Body of pancreas (tissue), 4 donors: ENCODE results near the gene PNPLA2.

Experiments
- POLR2A ChIP-seq, 3 donors: fragments of 450-650 bp; IDR thresholded peaks; one replicate each; pipeline ENCODE4 v1.6.1; 2016; ENCODE audit warnings: antibody characterized with exemption in 3 of 3, mild to moderate bottlenecking in 2 of 3
- TF ChIP-seq, protein P1 (sequence below), 7 experiments: fragments of 450-650 bp in 4 of 7; fragments of 200-600 bp in 3 of 7; sonication (generic) in 3 of 7; IDR thresholded peaks; one replicate each; pipeline ENCODE4 v1.5.1; 2016 to 2019; ENCODE audit warnings: antibody characterized with exemption in 7 of 7

- TF ChIP-seq POLR2A (IDR thresholded peaks at IDR 0.05): no peak
- TF ChIP-seq, protein P1, sequence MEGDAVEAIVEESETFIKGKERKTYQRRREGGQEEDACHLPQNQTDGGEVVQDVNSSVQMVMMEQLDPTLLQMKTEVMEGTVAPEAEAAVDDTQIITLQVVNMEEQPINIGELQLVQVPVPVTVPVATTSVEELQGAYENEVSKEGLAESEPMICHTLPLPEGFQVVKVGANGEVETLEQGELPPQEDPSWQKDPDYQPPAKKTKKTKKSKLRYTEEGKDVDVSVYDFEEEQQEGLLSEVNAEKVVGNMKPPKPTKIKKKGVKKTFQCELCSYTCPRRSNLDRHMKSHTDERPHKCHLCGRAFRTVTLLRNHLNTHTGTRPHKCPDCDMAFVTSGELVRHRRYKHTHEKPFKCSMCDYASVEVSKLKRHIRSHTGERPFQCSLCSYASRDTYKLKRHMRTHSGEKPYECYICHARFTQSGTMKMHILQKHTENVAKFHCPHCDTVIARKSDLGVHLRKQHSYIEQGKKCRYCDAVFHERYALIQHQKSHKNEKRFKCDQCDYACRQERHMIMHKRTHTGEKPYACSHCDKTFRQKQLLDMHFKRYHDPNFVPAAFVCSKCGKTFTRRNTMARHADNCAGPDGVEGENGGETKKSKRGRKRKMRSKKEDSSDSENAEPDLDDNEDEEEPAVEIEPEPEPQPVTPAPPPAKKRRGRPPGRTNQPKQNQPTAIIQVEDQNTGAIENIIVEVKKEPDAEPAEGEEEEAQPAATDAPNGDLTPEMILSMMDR (IDR thresholded peaks at IDR 0.05): no peak
Measured at GRCh38 chr11:826836-827145, 8.1 kb downstream of the PNPLA2 start.
